Natural killer cell (primary cell): ENCODE results near the gene OR10K2. TPM values are rescaled to one million over a fixed set of nuclear protein-coding genes. Genes with fewer than 3 reads are reported as not detected.

Experiments
- ATAC-seq, 3 donors: fragments of 150-1000 bp in 2 of 3; fragments of 200-7000 bp in 1 of 3; cut with Tn5 transposase; 1 replicate in 1 of 3; 2 replicates in 2 of 3; pipeline ENCODE4 v1.10.0; 2021; ENCODE audit warnings: mild to moderate bottlenecking in 2 of 3, moderate library complexity in 2 of 3
- DNase-seq, 2 donors: peaks; one replicate each; pipeline versions ENCODE4 v3.0.0 to v3.0.0-alpha.2; 2013 to 2021; ENCODE audit warnings: mixed read lengths in 1 of 2
- H3K27ac ChIP-seq: one replicate; pipeline ENCODE4 v1.5.1; 2013; ENCODE audit warnings: mild to moderate bottlenecking, low read length
- H3K27me3 ChIP-seq: one replicate; pipeline ENCODE4 v1.6.1; 2013; ENCODE audit warnings: low read length; ENCODE audit not compliant: control insufficient read depth, insufficient read depth
- H3K36me3 ChIP-seq: one replicate; pipeline ENCODE4 v1.6.1; 2013; ENCODE audit warnings: low read length; ENCODE audit not compliant: control insufficient read depth, insufficient read depth
- H3K4me1 ChIP-seq: one replicate; pipeline ENCODE4 v1.6.1; 2013; ENCODE audit warnings: low read length; ENCODE audit not compliant: control insufficient read depth, insufficient read depth
- H3K4me3 ChIP-seq: one replicate; pipeline ENCODE4 v1.5.1; 2013; ENCODE audit warnings: low read length
- H3K9me3 ChIP-seq: one replicate; pipeline ENCODE4 v1.6.1; 2013; ENCODE audit warnings: low read length; ENCODE audit not compliant: control insufficient read depth, insufficient read depth
- H3K27ac Mint-ChIP-seq, 2 donors: one replicate each; pipeline ENCODE4 v1.8.0; 2022; ENCODE audit warnings: mild to moderate bottlenecking in 2 of 2, mixed read lengths in 2 of 2, moderate library complexity in 1 of 2
- H3K27me3 Mint-ChIP-seq, 2 donors: one replicate each; pipeline ENCODE4 v1.8.0; 2022; ENCODE audit warnings: low read depth in 2 of 2, mixed read lengths in 2 of 2
- H3K36me3 Mint-ChIP-seq: one replicate; pipeline ENCODE4 v1.8.0; 2022; ENCODE audit warnings: mixed read lengths
- H3K4me1 Mint-ChIP-seq, 2 donors: one replicate each; pipeline ENCODE4 v1.8.0; 2022; ENCODE audit warnings: mixed read lengths in 2 of 2
- H3K4me3 Mint-ChIP-seq: one replicate; pipeline ENCODE4 v1.8.0; 2022; ENCODE audit warnings: mild to moderate bottlenecking, moderate library complexity, mixed read lengths
- H3K9me3 Mint-ChIP-seq, 2 donors: one replicate each; pipeline ENCODE4 v1.8.0; 2022; ENCODE audit warnings: mixed read lengths in 2 of 2
- CTCF ChIP-seq: fragments of 200-600 bp; IDR thresholded peaks from one replicate; pipeline ENCODE4 v1.8.0; 2022; ENCODE audit warnings: antibody characterized with exemption
- WGBS: methylation state at CpG from one replicate; pipeline ENCODE4 v1.1.7; 2013; ENCODE audit warnings: missing lambda C conversion rate; ENCODE audit not compliant: insufficient coverage; 5-methylcytosine and 5-hydroxymethylcytosine counted together
- intact Hi-C: fragments of 100-400 bp; cut with micrococcal nuclease; formaldehyde crosslinking; loops from one replicate; pipeline ENCODE4 v1.14.2; 2022
- total RNA-seq, 4 donors: library from RNA; stranded (reverse); fragments of 120-200 nt in 1 of 4; gene quantifications; one replicate each; pipeline versions ENCODE4 v1.2.3 to v1.2.4, GENCODE V29; 2013 to 2022

The OR10K2 gene
- total RNA-seq, 3 donors from 2014 or later (not counting 1 experiment from before 2014, with no cell fraction given) = not detected

DNA sequence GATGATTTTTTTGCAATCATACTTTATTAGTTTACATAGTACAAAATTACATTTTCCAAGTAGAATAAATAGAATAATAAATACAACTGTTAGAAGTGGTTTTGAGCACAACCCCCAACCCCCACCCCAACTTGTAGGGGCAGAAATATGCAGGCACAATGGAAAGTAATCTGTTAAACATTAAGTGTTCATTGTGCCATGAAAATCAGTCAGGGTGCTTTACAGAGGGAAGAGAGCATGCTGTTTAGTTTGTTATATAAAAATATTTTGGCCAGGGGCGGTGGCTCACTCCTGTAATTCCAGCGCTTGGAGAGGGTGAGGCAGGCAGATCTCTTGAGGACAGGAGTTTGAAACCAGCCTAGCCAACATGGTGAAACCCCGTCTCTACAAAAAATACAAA lies 29.4 kb downstream of the OR10K2 start:
- no peak for ATAC-seq
- TF ChIP-seq CTCF = no peak
- 100% methylated on average over 3 of the region's 3 CpGs for WGBS

GRCh38 chr1:158393476-158393875 lies 32.6 kb downstream of the OR10K2 start:
- H3K4me3 Mint-ChIP-seq = no peak overlapping the region
- H3K36me3 Mint-ChIP-seq = no peaks in the 10 kb centered on the region
- DNase-seq = no peak
- no peak overlapping the region for H3K27ac Mint-ChIP-seq
- TF ChIP-seq CTCF = no peak
- intact Hi-C loops = no loop called here
- ATAC-seq = no peak
- peaks cover 14 to 26% of the 10 kb centered on the region in 2 donors for H3K27me3 Mint-ChIP-seq
- H3K27me3 ChIP-seq = peaks cover 5% of the 10 kb centered on the region
- no peak overlapping the region for H3K4me3 ChIP-seq
- no peaks in the 10 kb centered on the region for H3K4me1 ChIP-seq
- WGBS = 94% methylated on average over 4 of the region's 5 CpGs
- H3K9me3 ChIP-seq = no peaks in the 10 kb centered on the region
- H3K9me3 Mint-ChIP-seq = no peaks in the 10 kb centered on the region
- H3K4me1 Mint-ChIP-seq = no peaks in the 10 kb centered on the region
- no peaks in the 10 kb centered on the region for H3K36me3 ChIP-seq
- no peak overlapping the region for H3K27ac ChIP-seq

More for the DNA sequence above, 29.4 kb downstream of the OR10K2 start:
- H3K9me3 ChIP-seq = no peaks in the 10 kb centered on the region
- Mint-ChIP-seq H3K27me3 (peaks cover 19 to 44% of the 10 kb centered on the region in 2 donors), H3K36me3 (no peaks in the 10 kb centered on the region), H3K9me3 (no peaks in the 10 kb centered on the region), H3K4me1 (peaks cover 5 to 6% of the 10 kb centered on the region in 2 donors), H3K27ac (no peak overlapping the region), H3K4me3 (no peak overlapping the region)
- no peak overlapping the region for H3K27ac ChIP-seq
- peaks cover 7% of the 10 kb centered on the region for H3K27me3 ChIP-seq
- intact Hi-C loops = no loop called here
- H3K36me3 ChIP-seq = no peaks in the 10 kb centered on the region
- no peak overlapping the region for H3K4me3 ChIP-seq
- H3K4me1 ChIP-seq = no peaks in the 10 kb centered on the region
- no peak for DNase-seq

GRCh38 chr1:158391099-158391498 lies 34.9 kb downstream of the OR10K2 start:
- no peak for ATAC-seq
- no peak for DNase-seq
- Mint-ChIP-seq H3K4me3 (no peak overlapping the region), H3K27me3 (peaks cover 9 to 30% of the 10 kb centered on the region in 2 donors), H3K27ac (no peak overlapping the region), H3K36me3 (no peaks in the 10 kb centered on the region), H3K9me3 (peaks cover 0 to 2% of the 10 kb centered on the region in 2 donors), H3K4me1 (no peaks in the 10 kb centered on the region)
- TF ChIP-seq CTCF = no peak
- Histone ChIP-seq H3K9me3 (no peaks in the 10 kb centered on the region), H3K36me3 (no peaks in the 10 kb centered on the region), H3K4me3 (no peak overlapping the region), H3K27me3 (peaks cover 5% of the 10 kb centered on the region), H3K4me1 (no peaks in the 10 kb centered on the region), H3K27ac (no peak overlapping the region)
- intact Hi-C loops = no loop called here

GRCh38 chr1:158390331-158390730 lies 35.7 kb downstream of the OR10K2 start:
- H3K4me3 Mint-ChIP-seq = no peak overlapping the region
- H3K27ac Mint-ChIP-seq = no peak overlapping the region
- H3K9me3 Mint-ChIP-seq = peaks cover 0 to 2% of the 10 kb centered on the region in 2 donors
- no peak overlapping the region for H3K27ac ChIP-seq
- no peak overlapping the region for H3K4me3 ChIP-seq
- H3K9me3 ChIP-seq = no peaks in the 10 kb centered on the region
- peaks cover 7 to 28% of the 10 kb centered on the region in 2 donors for H3K27me3 Mint-ChIP-seq
- peaks cover 5% of the 10 kb centered on the region for H3K27me3 ChIP-seq
- no peaks in the 10 kb centered on the region for H3K4me1 Mint-ChIP-seq
- no peak for ATAC-seq
- WGBS = no CpG with 5 or more reads among the region's 1 CpG
- no peaks in the 10 kb centered on the region for H3K4me1 ChIP-seq
- H3K36me3 Mint-ChIP-seq = no peaks in the 10 kb centered on the region
- no peak for DNase-seq
- no peak for TF ChIP-seq CTCF
- intact Hi-C loops = no loop called here
- H3K36me3 ChIP-seq = no peaks in the 10 kb centered on the region
